GM23248 (cell line): ENCODE results near the gene PRKCE.

Experiments used
- EZH2 ChIP-seq: fragments of 200-600 bp; sonication (generic); IDR thresholded peaks from 2 replicates; pipeline ENCODE4 v1.6.1; 2018; ENCODE audit warnings: antibody characterized with exemption, mild to moderate bottlenecking; ENCODE audit not compliant: insufficient read depth, poor library complexity, severe bottlenecking
- EZH2phosphoT487 ChIP-seq: fragments of 200-600 bp; sonication (generic); IDR thresholded peaks from 2 replicates; pipeline ENCODE4 v1.6.1; 2018; ENCODE audit warnings: antibody characterized with exemption, moderate library complexity, mild to moderate bottlenecking, low read depth; ENCODE audit not compliant: insufficient read depth

DNA sequence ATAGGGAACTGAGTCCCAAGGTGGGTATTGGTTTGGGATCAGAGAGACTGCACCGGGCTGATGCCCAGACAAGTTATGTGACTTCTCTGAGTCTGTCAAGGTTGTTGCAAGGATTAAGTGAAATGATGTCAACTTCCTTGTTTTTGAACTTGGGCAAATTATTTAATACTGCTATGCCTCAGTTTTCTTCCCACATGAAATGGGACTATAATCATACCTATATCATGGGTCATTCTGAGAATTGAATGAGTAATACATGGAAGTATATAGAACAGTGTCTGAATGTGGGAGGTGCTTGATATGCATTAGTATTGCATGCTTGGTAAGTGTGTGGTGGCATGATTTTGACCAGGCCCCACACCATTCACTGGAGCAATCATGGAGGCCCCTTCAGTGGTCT is 99.0 kb downstream of the PRKCE start:
- TF ChIP-seq EZH2phosphoT487 (no peak), EZH2 (no peak)
